ENCODE data around the gene LEO1. TPM values are rescaled to one million over a fixed set of nuclear protein-coding genes. Genes with fewer than 3 reads are reported as not detected.

Gene LEO1
- total RNA-seq, 3 donors from 2014 or later (not counting 1 experiment from before 2014, with no cell fraction given): 13.2 to 19.5 (median 16.0) TPM

DNA sequence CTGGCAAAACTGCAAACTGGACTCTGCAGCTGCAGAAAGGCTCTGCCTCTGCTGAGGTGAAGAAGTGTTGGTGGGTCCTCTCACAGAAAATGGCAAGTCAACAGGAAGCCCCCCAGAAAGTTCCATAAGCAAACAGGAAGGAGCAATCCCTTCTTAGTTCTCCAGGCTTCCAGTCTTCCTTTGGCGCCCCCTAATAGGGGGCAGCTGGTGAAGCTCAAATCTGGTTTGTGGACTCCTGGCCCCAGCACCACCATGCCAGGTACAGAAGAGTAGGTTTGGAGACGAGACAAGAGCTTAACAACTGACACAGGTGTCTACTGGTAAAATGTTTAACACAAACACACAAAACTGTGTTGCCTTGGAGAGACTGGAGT is 35.5 kb downstream of the LEO1 start:
- no peak for ATAC-seq

DNA sequence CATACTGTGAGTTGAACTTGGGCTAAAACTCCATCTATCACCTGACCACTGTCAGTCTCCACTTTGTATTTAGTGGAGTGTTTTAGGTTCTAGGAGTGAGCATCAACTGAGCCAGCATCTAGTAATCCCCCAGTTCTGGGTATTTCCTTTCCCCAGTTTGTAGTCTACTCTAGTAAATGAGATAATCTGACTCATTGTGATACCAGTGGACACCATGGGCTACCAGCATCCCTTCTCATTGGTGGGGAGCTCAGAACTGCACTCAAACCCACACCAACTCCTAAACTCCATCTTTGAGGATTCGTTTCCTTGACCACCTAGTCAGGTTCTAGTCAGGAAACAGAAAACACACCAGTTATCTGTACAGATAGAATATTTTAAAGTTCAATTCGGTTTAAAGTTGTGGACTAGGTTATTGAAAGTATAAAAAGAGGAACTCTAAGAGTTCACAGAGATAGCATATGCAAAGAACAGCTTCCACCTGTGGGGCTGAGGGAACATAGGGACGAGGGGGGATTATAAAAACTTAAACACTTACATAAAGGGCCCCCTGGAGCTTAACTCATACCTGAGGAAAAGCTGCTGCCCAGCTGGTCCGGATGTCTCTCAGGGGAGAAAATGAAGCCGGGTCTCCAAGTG is 36.0 kb downstream of the LEO1 start:
- H3K4me3 Mint-ChIP-seq: no peak overlapping the region
- intact Hi-C loops (cut with micrococcal nuclease): no loop called here
- no peak for ATAC-seq

More for the DNA sequence above, 35.5 kb downstream of the LEO1 start:
- H3K4me1 ChIP-seq (ENCODE audit: control insufficient read depth, insufficient read depth, low read length): peaks cover 3% of the 10 kb centered on the region
- no peak overlapping the region for H3K4me3 Mint-ChIP-seq
- H3K4me3 ChIP-seq (ENCODE audit: low read length): no peak overlapping the region
- no peaks in the 10 kb centered on the region for H3K27me3 Mint-ChIP-seq (ENCODE audit: low read depth in 2 of 2)
- no peaks in the 10 kb centered on the region for H3K27me3 ChIP-seq (ENCODE audit: control insufficient read depth, insufficient read depth, low read length)
- WGBS (ENCODE audit: insufficient coverage): 87% methylated on average over 2 of the region's 2 CpGs
- no peak overlapping the region for H3K27ac ChIP-seq (ENCODE audit: low read length)
- no peaks in the 10 kb centered on the region for H3K9me3 ChIP-seq (ENCODE audit: control insufficient read depth, insufficient read depth, low read length)
- no peak for DNase-seq
- peaks cover 20% of the 10 kb centered on the region for H3K36me3 ChIP-seq (ENCODE audit: control insufficient read depth, insufficient read depth, low read length)
- peaks cover 7% of the 10 kb centered on the region for H3K36me3 Mint-ChIP-seq
- intact Hi-C loops (cut with micrococcal nuclease): no loop called here
- TF ChIP-seq, protein P1, sequence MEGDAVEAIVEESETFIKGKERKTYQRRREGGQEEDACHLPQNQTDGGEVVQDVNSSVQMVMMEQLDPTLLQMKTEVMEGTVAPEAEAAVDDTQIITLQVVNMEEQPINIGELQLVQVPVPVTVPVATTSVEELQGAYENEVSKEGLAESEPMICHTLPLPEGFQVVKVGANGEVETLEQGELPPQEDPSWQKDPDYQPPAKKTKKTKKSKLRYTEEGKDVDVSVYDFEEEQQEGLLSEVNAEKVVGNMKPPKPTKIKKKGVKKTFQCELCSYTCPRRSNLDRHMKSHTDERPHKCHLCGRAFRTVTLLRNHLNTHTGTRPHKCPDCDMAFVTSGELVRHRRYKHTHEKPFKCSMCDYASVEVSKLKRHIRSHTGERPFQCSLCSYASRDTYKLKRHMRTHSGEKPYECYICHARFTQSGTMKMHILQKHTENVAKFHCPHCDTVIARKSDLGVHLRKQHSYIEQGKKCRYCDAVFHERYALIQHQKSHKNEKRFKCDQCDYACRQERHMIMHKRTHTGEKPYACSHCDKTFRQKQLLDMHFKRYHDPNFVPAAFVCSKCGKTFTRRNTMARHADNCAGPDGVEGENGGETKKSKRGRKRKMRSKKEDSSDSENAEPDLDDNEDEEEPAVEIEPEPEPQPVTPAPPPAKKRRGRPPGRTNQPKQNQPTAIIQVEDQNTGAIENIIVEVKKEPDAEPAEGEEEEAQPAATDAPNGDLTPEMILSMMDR (IDR thresholded peaks at IDR 0.05): no peak
- no peaks in the 10 kb centered on the region for H3K9me3 Mint-ChIP-seq
- peak overlapping the region; percentile 63 to 67 for H3K27ac Mint-ChIP-seq
- H3K4me1 Mint-ChIP-seq: no peaks in the 10 kb centered on the region

DNA sequence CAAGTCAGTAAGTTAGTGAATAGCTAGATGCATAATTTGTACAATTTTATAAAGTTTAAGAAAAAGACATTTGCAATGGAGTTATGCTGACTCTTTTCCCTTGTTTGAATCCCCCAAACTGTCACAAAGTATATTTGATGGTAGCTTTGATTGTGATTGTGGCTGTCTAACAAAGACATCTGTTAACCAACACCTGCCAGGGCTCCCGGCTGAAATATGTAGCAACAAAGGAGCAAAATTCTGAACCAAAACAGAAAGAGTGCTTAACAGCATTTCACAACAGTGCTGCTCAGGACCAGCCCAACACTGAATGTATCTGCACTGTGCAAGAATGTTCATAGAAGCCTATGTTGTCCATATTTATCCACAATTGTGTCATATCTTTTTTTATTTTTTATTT is 39.4 kb downstream of the LEO1 start:
- H3K27ac Mint-ChIP-seq: no peak overlapping the region
- intact Hi-C loops (cut with micrococcal nuclease): no loop called here
- WGBS (ENCODE audit: insufficient coverage): 85% methylated on average over 1 of the region's 1 CpG
- peaks cover 2% of the 10 kb centered on the region for H3K36me3 Mint-ChIP-seq
- Histone ChIP-seq H3K9me3 (ENCODE audit: control insufficient read depth, insufficient read depth, low read length) (no peaks in the 10 kb centered on the region), H3K27ac (ENCODE audit: low read length) (no peak overlapping the region), H3K36me3 (ENCODE audit: control insufficient read depth, insufficient read depth, low read length) (peaks cover 13% of the 10 kb centered on the region), H3K27me3 (ENCODE audit: control insufficient read depth, insufficient read depth, low read length) (no peaks in the 10 kb centered on the region), H3K4me1 (ENCODE audit: control insufficient read depth, insufficient read depth, low read length) (peaks cover 3% of the 10 kb centered on the region), H3K4me3 (ENCODE audit: low read length) (no peak overlapping the region)
- H3K27me3 Mint-ChIP-seq (ENCODE audit: low read depth in 2 of 2): no peaks in the 10 kb centered on the region
- no peak overlapping the region for H3K4me3 Mint-ChIP-seq
- H3K4me1 Mint-ChIP-seq: no peaks in the 10 kb centered on the region
- TF ChIP-seq, protein P1 (IDR thresholded peaks at IDR 0.05): no peak
- H3K9me3 Mint-ChIP-seq: no peaks in the 10 kb centered on the region
- DNase-seq: no peak
- no peak for ATAC-seq

More for the DNA sequence above, 36.0 kb downstream of the LEO1 start:
- TF ChIP-seq, protein P1 (IDR thresholded peaks at IDR 0.05): no peak
- Mint-ChIP-seq H3K4me1 (no peaks in the 10 kb centered on the region), H3K27me3 (ENCODE audit: low read depth in 2 of 2) (no peaks in the 10 kb centered on the region), H3K9me3 (no peaks in the 10 kb centered on the region), H3K27ac (peak overlapping the region; percentile 63 to 67), H3K36me3 (peaks cover 7% of the 10 kb centered on the region)
- no peak overlapping the region for H3K27ac ChIP-seq (ENCODE audit: low read length)
- peaks cover 3% of the 10 kb centered on the region for H3K4me1 ChIP-seq (ENCODE audit: control insufficient read depth, insufficient read depth, low read length)
- H3K36me3 ChIP-seq (ENCODE audit: control insufficient read depth, insufficient read depth, low read length): peaks cover 18% of the 10 kb centered on the region
- 59% methylated on average over 4 of the region's 5 CpGs for WGBS (ENCODE audit: insufficient coverage)
- no peaks in the 10 kb centered on the region for H3K9me3 ChIP-seq (ENCODE audit: control insufficient read depth, insufficient read depth, low read length)
- no peak for DNase-seq
- no peaks in the 10 kb centered on the region for H3K27me3 ChIP-seq (ENCODE audit: control insufficient read depth, insufficient read depth, low read length)
- no peak overlapping the region for H3K4me3 ChIP-seq (ENCODE audit: low read length)

DNA sequence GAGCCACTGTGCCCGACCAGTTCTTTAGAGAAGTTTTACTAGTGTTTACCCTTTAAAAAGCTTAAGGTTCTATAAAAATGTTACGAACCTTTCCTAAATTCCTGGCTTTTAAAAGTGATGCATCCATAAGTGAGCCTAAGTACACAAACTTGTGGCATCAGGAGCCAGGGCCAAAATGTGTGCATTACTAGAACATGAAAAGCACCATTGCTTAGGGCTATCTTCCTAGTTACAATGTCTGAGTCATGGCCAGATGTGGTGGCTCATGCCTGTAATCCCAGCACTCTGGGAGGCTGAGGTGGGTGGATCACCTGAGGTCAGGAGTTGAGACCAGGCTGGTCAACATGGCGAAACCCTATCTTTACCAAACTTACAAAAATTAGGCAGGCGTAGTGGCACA is 39.9 kb downstream of the LEO1 start:
- TF ChIP-seq, protein P1 (IDR thresholded peaks at IDR 0.05): no peak
- ATAC-seq (no peak), DNase-seq (no peak)
- peaks cover 13% of the 10 kb centered on the region for H3K36me3 ChIP-seq (ENCODE audit: control insufficient read depth, insufficient read depth, low read length)
- H3K27ac ChIP-seq (ENCODE audit: low read length): no peak overlapping the region
- no peaks in the 10 kb centered on the region for H3K4me1 Mint-ChIP-seq
- H3K9me3 Mint-ChIP-seq: no peaks in the 10 kb centered on the region
- H3K9me3 ChIP-seq (ENCODE audit: control insufficient read depth, insufficient read depth, low read length): no peaks in the 10 kb centered on the region
- H3K4me3 Mint-ChIP-seq: no peak overlapping the region
- H3K4me3 ChIP-seq (ENCODE audit: low read length): no peak overlapping the region
- WGBS (ENCODE audit: insufficient coverage): 100% methylated on average over 4 of the region's 4 CpGs
- no peaks in the 10 kb centered on the region for H3K36me3 Mint-ChIP-seq
- no peak overlapping the region for H3K27ac Mint-ChIP-seq
- no peaks in the 10 kb centered on the region for H3K27me3 ChIP-seq (ENCODE audit: control insufficient read depth, insufficient read depth, low read length)
- H3K27me3 Mint-ChIP-seq (ENCODE audit: low read depth in 2 of 2): no peaks in the 10 kb centered on the region
- H3K4me1 ChIP-seq (ENCODE audit: control insufficient read depth, insufficient read depth, low read length): peaks cover 3% of the 10 kb centered on the region
- intact Hi-C loops (cut with micrococcal nuclease): no loop called here

Measured in natural killer cell (primary cell).